ENCODE data around the gene ERN1.

ERN1 gene

GRCh38 chr17:64069143-64069542 is 60.8 kb downstream of the ERN1 start:
- peaks cover 17% of the 10 kb centered on the region for H3K9me3 ChIP-seq (ENCODE audit: insufficient read depth, low read length, severe bottlenecking)
- no peaks in the 10 kb centered on the region for H3K27me3 ChIP-seq (ENCODE audit: insufficient read depth, low read length, poor library complexity)
- peaks cover 42% of the 10 kb centered on the region for H3K36me3 ChIP-seq (ENCODE audit: insufficient read depth, low read length)
- ATAC-seq (ENCODE audit: insufficient read depth, low read depth) (no peak), DNase-seq (no peak)
- H3K4me2 ChIP-seq (ENCODE audit: insufficient read depth, low read length): no peak overlapping the region
- no peak overlapping the region for H3K4me3 ChIP-seq (ENCODE audit: low read depth in 1 of 2, low read length in 2 of 2)
- TF ChIP-seq EZH2 (IDR thresholded peaks at IDR 0.05; ENCODE audit: borderline replicate concordance, low read depth, low read length, severe bottlenecking): no peak
- TF ChIP-seq CTCF (IDR thresholded peaks at IDR 0.05; ENCODE audit: borderline replicate concordance, extremely low read depth, low read length, poor library complexity, severe bottlenecking): no peak
- H3K9ac ChIP-seq (ENCODE audit: low read depth, low read length): no peak overlapping the region
- H3K79me2 ChIP-seq (ENCODE audit: insufficient read depth, low read length): no peaks in the 10 kb centered on the region
- peaks cover 14% of the 10 kb centered on the region for H3K4me1 ChIP-seq (ENCODE audit: insufficient read depth, low read length)
- H2AFZ ChIP-seq (ENCODE audit: low read depth, low read length): no peak overlapping the region
- no peak overlapping the region for H3K27ac ChIP-seq (ENCODE audit: low read length)
- no peaks in the 10 kb centered on the region for H4K20me1 ChIP-seq (ENCODE audit: insufficient read depth, low read length)

- H3K27ac ChIP-seq (ENCODE audit: low read length): no peak overlapping the region
Measured at GRCh38 chr17:64067657-64068056, 62.3 kb downstream of the ERN1 start.

GRCh38 chr17:64066716-64067115 is 63.2 kb downstream of the ERN1 start:
- Histone ChIP-seq H3K27me3 (ENCODE audit: insufficient read depth, low read length, poor library complexity) (no peaks in the 10 kb centered on the region), H3K4me1 (ENCODE audit: insufficient read depth, low read length) (peaks cover 14% of the 10 kb centered on the region), H3K9ac (ENCODE audit: low read depth, low read length) (no peak overlapping the region), H2AFZ (ENCODE audit: low read depth, low read length) (no peak overlapping the region), H3K27ac (ENCODE audit: low read length) (peak overlapping the region; percentile 53), H3K4me3 (ENCODE audit: low read depth in 1 of 2, low read length in 2 of 2) (no peak overlapping the region), H3K9me3 (ENCODE audit: insufficient read depth, low read length, severe bottlenecking) (peaks cover 17% of the 10 kb centered on the region), H3K36me3 (ENCODE audit: insufficient read depth, low read length) (peaks cover 38% of the 10 kb centered on the region), H4K20me1 (ENCODE audit: insufficient read depth, low read length) (no peaks in the 10 kb centered on the region), H3K79me2 (ENCODE audit: insufficient read depth, low read length) (no peaks in the 10 kb centered on the region), H3K4me2 (ENCODE audit: insufficient read depth, low read length) (no peak overlapping the region)
- peak; percentile 25 for DNase-seq
- no peak for TF ChIP-seq CTCF (IDR thresholded peaks at IDR 0.05; ENCODE audit: borderline replicate concordance, extremely low read depth, low read length, poor library complexity, severe bottlenecking)
- ATAC-seq (ENCODE audit: insufficient read depth, low read depth): peak; percentile 84

More at GRCh38 chr17:64067657-64068056, 62.3 kb downstream of the ERN1 start:
- Histone ChIP-seq H3K4me2 (ENCODE audit: insufficient read depth, low read length) (no peak overlapping the region), H3K9me3 (ENCODE audit: insufficient read depth, low read length, severe bottlenecking) (peaks cover 17% of the 10 kb centered on the region), H4K20me1 (ENCODE audit: insufficient read depth, low read length) (no peaks in the 10 kb centered on the region), H3K4me3 (ENCODE audit: low read depth in 1 of 2, low read length in 2 of 2) (no peak overlapping the region), H3K4me1 (ENCODE audit: insufficient read depth, low read length) (peaks cover 14% of the 10 kb centered on the region), H3K79me2 (ENCODE audit: insufficient read depth, low read length) (no peaks in the 10 kb centered on the region), H3K9ac (ENCODE audit: low read depth, low read length) (no peak overlapping the region), H2AFZ (ENCODE audit: low read depth, low read length) (no peak overlapping the region), H3K36me3 (ENCODE audit: insufficient read depth, low read length) (peaks cover 42% of the 10 kb centered on the region), H3K27me3 (ENCODE audit: insufficient read depth, low read length, poor library complexity) (no peaks in the 10 kb centered on the region)
- TF ChIP-seq EZH2 (IDR thresholded peaks at IDR 0.05; ENCODE audit: borderline replicate concordance, low read depth, low read length, severe bottlenecking): no peak
- no peak for TF ChIP-seq CTCF (IDR thresholded peaks at IDR 0.05; ENCODE audit: borderline replicate concordance, extremely low read depth, low read length, poor library complexity, severe bottlenecking)
- ATAC-seq (ENCODE audit: insufficient read depth, low read depth) (no peak), DNase-seq (no peak)

GRCh38 chr17:64065161-64065560 is 64.8 kb downstream of the ERN1 start:
- no peak for TF ChIP-seq EZH2 (IDR thresholded peaks at IDR 0.05; ENCODE audit: borderline replicate concordance, low read depth, low read length, severe bottlenecking)
- no peak for TF ChIP-seq CTCF (IDR thresholded peaks at IDR 0.05; ENCODE audit: borderline replicate concordance, extremely low read depth, low read length, poor library complexity, severe bottlenecking)
- Histone ChIP-seq H3K36me3 (ENCODE audit: insufficient read depth, low read length) (peaks cover 22% of the 10 kb centered on the region), H3K4me2 (ENCODE audit: insufficient read depth, low read length) (no peak overlapping the region)

More at GRCh38 chr17:64065161-64065560, 64.8 kb downstream of the ERN1 start:
- Histone ChIP-seq H3K9ac (ENCODE audit: low read depth, low read length) (no peak overlapping the region), H3K9me3 (ENCODE audit: insufficient read depth, low read length, severe bottlenecking) (peaks cover 16% of the 10 kb centered on the region), H3K27ac (ENCODE audit: low read length) (no peak overlapping the region), H3K4me1 (ENCODE audit: insufficient read depth, low read length) (peaks cover 14% of the 10 kb centered on the region), H4K20me1 (ENCODE audit: insufficient read depth, low read length) (no peaks in the 10 kb centered on the region), H3K4me3 (ENCODE audit: low read depth in 1 of 2, low read length in 2 of 2) (no peak overlapping the region), H3K27me3 (ENCODE audit: insufficient read depth, low read length, poor library complexity) (no peaks in the 10 kb centered on the region), H2AFZ (ENCODE audit: low read depth, low read length) (no peak overlapping the region), H3K79me2 (ENCODE audit: insufficient read depth, low read length) (no peaks in the 10 kb centered on the region)
- no peak for DNase-seq
- no peak for ATAC-seq (ENCODE audit: insufficient read depth, low read depth)

Measured in DND-41 (cell line).